Fibroblast of lung (primary cell): ENCODE results near the gene SCAF8. TPM values are rescaled to one million over a fixed set of nuclear protein-coding genes. Genes with fewer than 3 reads are reported as not detected.

Experiments
- DNase-seq, 2 donors: peaks; one replicate each; pipeline versions ENCODE4 v3.0.0 to v3.0.0-alpha.2; 2010; ENCODE audit warnings: low read depth in 2 of 2
- H2AFZ ChIP-seq: 2 replicates; pipeline ENCODE4 v1.5.1; 2012; ENCODE audit warnings: low read length, control low read depth, inconsistent platforms
- H3K27ac ChIP-seq: 2 replicates; pipeline ENCODE4 v1.5.1; 2011; ENCODE audit warnings: low read length, control low read depth; ENCODE audit not compliant: insufficient read depth
- H3K27me3 ChIP-seq: 2 replicates; pipeline ENCODE4 v1.5.1; 2011; ENCODE audit warnings: mild to moderate bottlenecking, low read length; ENCODE audit not compliant: control insufficient read depth, insufficient read depth
- H3K36me3 ChIP-seq: 2 replicates; pipeline ENCODE4 v1.5.1; 2011; ENCODE audit warnings: low read length; ENCODE audit not compliant: control insufficient read depth, insufficient read depth
- H3K4me1 ChIP-seq: 2 replicates; pipeline ENCODE4 v1.5.1; 2011; ENCODE audit warnings: low read length; ENCODE audit not compliant: control insufficient read depth, insufficient read depth; ENCODE audit errors: extremely low read depth
- H3K4me2 ChIP-seq: 2 replicates; pipeline ENCODE4 v1.5.1; 2011; ENCODE audit warnings: low read length, control low read depth; ENCODE audit not compliant: insufficient read depth; ENCODE audit errors: extremely low read depth
- H3K4me3 ChIP-seq, 4 experiments: fragments of 200-600 bp in 1 of 4; sonication (generic) in 1 of 4; replicated peaks in 1 of 4; 2 replicates each; pipeline ENCODE4 v1.5.1; 2011 to 2016; ENCODE audit warnings: low read length in 4 of 4, low read depth in 3 of 4, mild to moderate bottlenecking in 3 of 4, control low read depth in 2 of 4, inconsistent platforms in 1 of 4, mixed read lengths in 1 of 4; ENCODE audit not compliant: insufficient read depth in 1 of 4; ENCODE audit errors: control extremely low read depth in 1 of 4
- H3K79me2 ChIP-seq: 2 replicates; pipeline ENCODE4 v1.5.1; 2012; ENCODE audit warnings: mild to moderate bottlenecking, low read length, inconsistent platforms; ENCODE audit not compliant: control insufficient read depth, insufficient read depth
- H3K9ac ChIP-seq: 2 replicates; pipeline ENCODE4 v1.5.1; 2011; ENCODE audit warnings: mild to moderate bottlenecking, low read length, control low read depth; ENCODE audit not compliant: insufficient read depth
- H3K9me3 ChIP-seq: 2 replicates; pipeline ENCODE4 v1.5.1; 2012; ENCODE audit warnings: low read depth, low read length; ENCODE audit not compliant: control insufficient read depth, insufficient read depth
- H4K20me1 ChIP-seq: 2 replicates; pipeline ENCODE4 v1.5.1; 2011; ENCODE audit warnings: low read length; ENCODE audit not compliant: control insufficient read depth, insufficient read depth; ENCODE audit errors: extremely low read depth
- EZH2 ChIP-seq: IDR thresholded peaks from 2 replicates; pipeline ENCODE4 v1.5.1; 2012; ENCODE audit warnings: low read length, control low read depth, mild to moderate bottlenecking; ENCODE audit errors: missing control alignments
- polyA plus RNA-seq, 2 donors: library from polyadenylated mRNA; depleted of rRNA in 1 of 2; stranded (reverse) in 1 of 2; unstranded in 1 of 2; fragments of >200 nt; gene quantifications; 2 replicates each; pipeline ENCODE4 v1.2.1, GENCODE V29; 2011 to 2012; ENCODE audit warnings: missing spikeins in 1 of 2
- total RNA-seq: library from RNA; depleted of rRNA; stranded (reverse); fragments of >200 nt; gene quantifications from 2 replicates; pipeline ENCODE4 v1.2.1, GENCODE V29; 2014
- TF ChIP-seq, protein P1 (sequence below), 2 donors: IDR thresholded peaks in 1 of 2; conservative IDR thresholded peaks in 1 of 2; 1 replicate in 1 of 2; 2 replicates in 1 of 2; pipeline ENCODE4 v1.5.1; 2011 to 2012; ENCODE audit warnings: low read length in 2 of 2, control low read depth in 1 of 2, inconsistent platforms in 1 of 2, low read depth in 1 of 2, mild to moderate bottlenecking in 1 of 2

Gene SCAF8
- total and polyA plus RNA-seq, 2 donors (not counting 1 experiment from before 2014, with no cell fraction given): 28.5 to 30.9 TPM

DNA sequence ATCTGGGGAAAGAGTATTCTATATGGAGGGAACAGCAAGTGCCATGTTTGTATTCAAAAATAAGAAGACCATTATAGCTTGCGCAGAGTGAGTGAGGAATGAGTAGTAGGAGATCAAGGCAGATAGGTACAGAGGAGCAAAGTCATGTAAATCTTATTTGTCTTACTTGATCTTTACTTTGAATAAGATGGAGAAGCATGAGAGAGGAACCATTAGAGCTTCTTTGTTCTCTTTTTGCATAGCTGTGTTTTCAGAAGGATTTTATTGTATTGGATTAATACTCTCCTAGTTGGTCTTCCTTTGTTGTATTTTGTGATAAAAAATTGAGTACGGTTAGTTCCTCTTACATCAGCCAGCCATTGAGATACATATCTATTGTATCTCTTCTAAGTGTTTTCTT is 88.4 kb downstream of the SCAF8 start:
- Histone ChIP-seq H3K27me3 (no peaks in the 10 kb centered on the region), H3K4me1 (no peaks in the 10 kb centered on the region), H3K27ac (no peak overlapping the region), H4K20me1 (no peaks in the 10 kb centered on the region), H3K4me3 (no peak overlapping the region), H3K36me3 (peaks cover 7% of the 10 kb centered on the region), H2AFZ (no peak overlapping the region), H3K9me3 (no peaks in the 10 kb centered on the region), H3K79me2 (no peaks in the 10 kb centered on the region), H3K4me2 (no peak overlapping the region), H3K9ac (no peak overlapping the region)
- no peak for TF ChIP-seq EZH2
- TF ChIP-seq, protein P1, sequence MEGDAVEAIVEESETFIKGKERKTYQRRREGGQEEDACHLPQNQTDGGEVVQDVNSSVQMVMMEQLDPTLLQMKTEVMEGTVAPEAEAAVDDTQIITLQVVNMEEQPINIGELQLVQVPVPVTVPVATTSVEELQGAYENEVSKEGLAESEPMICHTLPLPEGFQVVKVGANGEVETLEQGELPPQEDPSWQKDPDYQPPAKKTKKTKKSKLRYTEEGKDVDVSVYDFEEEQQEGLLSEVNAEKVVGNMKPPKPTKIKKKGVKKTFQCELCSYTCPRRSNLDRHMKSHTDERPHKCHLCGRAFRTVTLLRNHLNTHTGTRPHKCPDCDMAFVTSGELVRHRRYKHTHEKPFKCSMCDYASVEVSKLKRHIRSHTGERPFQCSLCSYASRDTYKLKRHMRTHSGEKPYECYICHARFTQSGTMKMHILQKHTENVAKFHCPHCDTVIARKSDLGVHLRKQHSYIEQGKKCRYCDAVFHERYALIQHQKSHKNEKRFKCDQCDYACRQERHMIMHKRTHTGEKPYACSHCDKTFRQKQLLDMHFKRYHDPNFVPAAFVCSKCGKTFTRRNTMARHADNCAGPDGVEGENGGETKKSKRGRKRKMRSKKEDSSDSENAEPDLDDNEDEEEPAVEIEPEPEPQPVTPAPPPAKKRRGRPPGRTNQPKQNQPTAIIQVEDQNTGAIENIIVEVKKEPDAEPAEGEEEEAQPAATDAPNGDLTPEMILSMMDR (conservative IDR thresholded peaks at IDR 0.05 in 1 of 2, IDR thresholded peaks at IDR 0.05 in 1 of 2; ENCODE audit: low read depth in 1 of 2, low read length in 2 of 2): no peak
- no peak for DNase-seq

DNA sequence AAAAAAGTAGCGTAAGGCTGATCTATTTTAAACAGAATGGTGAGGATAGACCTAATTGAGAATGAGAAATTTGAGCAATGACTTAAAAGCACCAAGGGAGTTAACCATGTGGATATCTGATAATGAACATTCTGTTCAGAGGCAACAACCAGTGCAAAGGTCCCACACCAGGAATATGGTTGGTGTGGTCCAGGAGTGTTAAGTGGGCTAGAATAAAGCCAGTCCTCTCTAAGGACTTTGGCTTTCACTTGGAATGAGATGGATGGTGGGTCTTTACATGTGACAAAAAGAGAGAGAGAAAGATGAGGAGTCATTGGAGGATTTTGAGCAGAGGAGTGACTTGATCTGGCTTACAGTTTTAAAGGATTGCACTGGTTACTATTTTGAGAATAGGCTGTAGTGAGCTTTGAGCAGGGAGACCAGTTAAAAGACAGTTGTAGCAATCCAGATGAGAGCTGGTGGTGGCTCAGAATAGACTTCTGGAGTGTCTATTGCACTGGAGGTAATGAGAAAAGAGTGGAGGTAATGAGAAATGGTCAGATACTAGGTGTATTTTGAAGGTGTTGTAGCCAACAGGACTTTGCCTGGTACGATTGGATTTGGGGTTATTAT is 89.8 kb downstream of the SCAF8 start:
- no peak overlapping the region for H3K9ac ChIP-seq
- H3K36me3 ChIP-seq: peaks cover 5% of the 10 kb centered on the region
- TF ChIP-seq, protein P1 (conservative IDR thresholded peaks at IDR 0.05 in 1 of 2, IDR thresholded peaks at IDR 0.05 in 1 of 2; ENCODE audit: low read depth in 1 of 2, low read length in 2 of 2): no peak
- no peak for TF ChIP-seq EZH2

DNA sequence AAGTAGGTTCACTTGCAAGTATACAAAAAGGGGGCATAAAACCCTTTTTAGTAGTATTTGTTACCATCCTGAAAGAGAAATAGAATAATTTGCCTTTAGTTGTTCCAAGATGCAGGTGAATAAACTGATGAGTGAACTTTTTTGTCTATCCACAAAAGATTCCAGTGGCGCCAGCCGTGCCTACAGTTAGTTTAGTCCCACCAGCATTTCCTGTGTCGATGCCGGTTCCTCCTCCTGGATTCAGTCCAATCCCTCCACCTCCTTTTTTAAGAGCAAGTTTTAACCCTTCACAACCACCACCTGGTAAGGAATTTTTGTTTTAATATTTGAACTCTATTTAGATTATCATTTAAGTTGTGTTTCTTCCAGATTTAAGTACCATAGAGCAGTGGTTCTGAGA is 90.9 kb downstream of the SCAF8 start:
- Histone ChIP-seq H2AFZ (no peak overlapping the region), H3K9ac (no peak overlapping the region), H3K9me3 (no peaks in the 10 kb centered on the region), H3K36me3 (peaks cover 5% of the 10 kb centered on the region), H3K4me1 (no peaks in the 10 kb centered on the region), H3K27me3 (no peaks in the 10 kb centered on the region), H4K20me1 (no peaks in the 10 kb centered on the region), H3K27ac (no peak overlapping the region), H3K4me2 (no peak overlapping the region), H3K4me3 (no peak overlapping the region), H3K79me2 (no peaks in the 10 kb centered on the region)
- DNase-seq: peak in 1 of 2 donors; percentile 26
- TF ChIP-seq EZH2: no peak
- TF ChIP-seq, protein P1 (conservative IDR thresholded peaks at IDR 0.05 in 1 of 2, IDR thresholded peaks at IDR 0.05 in 1 of 2; ENCODE audit: low read depth in 1 of 2, low read length in 2 of 2): no peak

More for the DNA sequence above, 89.8 kb downstream of the SCAF8 start:
- Histone ChIP-seq H3K27me3 (no peaks in the 10 kb centered on the region), H3K27ac (no peak overlapping the region), H3K9me3 (no peaks in the 10 kb centered on the region), H3K4me3 (no peak overlapping the region), H3K4me1 (no peaks in the 10 kb centered on the region), H3K4me2 (no peak overlapping the region), H2AFZ (no peak overlapping the region), H4K20me1 (no peaks in the 10 kb centered on the region), H3K79me2 (no peaks in the 10 kb centered on the region)
- no peak for DNase-seq
